Measurements from ENCODE around the gene FBN1. TPM values are rescaled to one million over a fixed set of nuclear protein-coding genes. Genes with fewer than 3 reads are reported as not detected.

The FBN1 gene
- total RNA-seq, 1 donor from 2014 or later = 12.6 TPM

DNA sequence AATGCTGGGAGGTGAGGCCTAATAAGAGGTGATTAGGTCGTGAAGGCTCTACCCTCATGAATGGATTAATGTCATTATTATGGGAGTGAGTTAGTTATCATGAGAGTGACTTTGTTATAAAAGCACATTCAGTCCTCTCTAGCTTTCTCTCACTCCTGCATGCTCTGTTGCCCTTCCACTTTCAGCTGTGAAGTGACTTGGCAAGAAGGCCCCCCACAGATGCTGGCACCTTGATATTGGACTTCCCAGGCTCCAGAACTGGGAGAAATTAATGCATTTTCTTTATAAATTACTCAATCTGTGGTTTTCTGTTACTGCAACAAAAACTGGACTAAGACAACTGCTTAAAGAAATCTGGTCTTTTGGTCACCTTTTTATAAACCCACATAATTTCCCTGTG, 144.3 kb downstream of the FBN1 start:
- no peaks in the 10 kb centered on the region for H3K4me1 Mint-ChIP-seq (ENCODE audit: low read depth, unreplicated experiment)
- no peaks in the 10 kb centered on the region for H3K36me3 Mint-ChIP-seq (ENCODE audit: unreplicated experiment)
- no peak for DNase-seq
- H3K4me3 Mint-ChIP-seq (ENCODE audit: unreplicated experiment) = no peak overlapping the region
- H3K9me3 Mint-ChIP-seq (ENCODE audit: unreplicated experiment) = no peaks in the 10 kb centered on the region
- TF ChIP-seq, protein P1, sequence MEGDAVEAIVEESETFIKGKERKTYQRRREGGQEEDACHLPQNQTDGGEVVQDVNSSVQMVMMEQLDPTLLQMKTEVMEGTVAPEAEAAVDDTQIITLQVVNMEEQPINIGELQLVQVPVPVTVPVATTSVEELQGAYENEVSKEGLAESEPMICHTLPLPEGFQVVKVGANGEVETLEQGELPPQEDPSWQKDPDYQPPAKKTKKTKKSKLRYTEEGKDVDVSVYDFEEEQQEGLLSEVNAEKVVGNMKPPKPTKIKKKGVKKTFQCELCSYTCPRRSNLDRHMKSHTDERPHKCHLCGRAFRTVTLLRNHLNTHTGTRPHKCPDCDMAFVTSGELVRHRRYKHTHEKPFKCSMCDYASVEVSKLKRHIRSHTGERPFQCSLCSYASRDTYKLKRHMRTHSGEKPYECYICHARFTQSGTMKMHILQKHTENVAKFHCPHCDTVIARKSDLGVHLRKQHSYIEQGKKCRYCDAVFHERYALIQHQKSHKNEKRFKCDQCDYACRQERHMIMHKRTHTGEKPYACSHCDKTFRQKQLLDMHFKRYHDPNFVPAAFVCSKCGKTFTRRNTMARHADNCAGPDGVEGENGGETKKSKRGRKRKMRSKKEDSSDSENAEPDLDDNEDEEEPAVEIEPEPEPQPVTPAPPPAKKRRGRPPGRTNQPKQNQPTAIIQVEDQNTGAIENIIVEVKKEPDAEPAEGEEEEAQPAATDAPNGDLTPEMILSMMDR (IDR thresholded peaks at IDR 0.05; ENCODE audit: partially characterized antibody, unreplicated experiment) = no peak
- no peaks in the 10 kb centered on the region for H3K27me3 Mint-ChIP-seq (ENCODE audit: unreplicated experiment)
- H3K27ac Mint-ChIP-seq (ENCODE audit: unreplicated experiment) = no peak overlapping the region

DNA sequence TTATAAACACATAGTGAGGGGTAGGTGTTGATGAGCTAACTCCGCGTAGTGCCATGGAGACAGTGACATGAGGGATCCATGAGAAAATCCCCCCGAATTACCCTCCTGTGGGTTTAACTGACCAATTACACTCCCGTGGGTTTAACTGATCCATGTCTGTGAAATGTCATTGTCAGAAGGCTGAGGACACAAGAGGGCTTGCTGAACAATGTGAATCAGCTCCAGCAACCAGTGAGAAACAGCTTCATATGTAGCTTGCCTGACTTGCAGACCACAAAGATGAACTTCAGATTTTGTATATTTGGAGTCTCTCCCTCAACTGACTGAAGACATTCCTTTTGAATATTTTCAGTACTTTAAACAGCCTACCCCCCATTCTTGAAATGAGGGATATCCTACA, 144.9 kb downstream of the FBN1 start:
- Mint-ChIP-seq H3K27me3 (ENCODE audit: unreplicated experiment) (no peaks in the 10 kb centered on the region), H3K4me1 (ENCODE audit: low read depth, unreplicated experiment) (no peaks in the 10 kb centered on the region), H3K4me3 (ENCODE audit: unreplicated experiment) (no peak overlapping the region), H3K27ac (ENCODE audit: unreplicated experiment) (no peak overlapping the region), H3K9me3 (ENCODE audit: unreplicated experiment) (no peaks in the 10 kb centered on the region), H3K36me3 (ENCODE audit: unreplicated experiment) (no peaks in the 10 kb centered on the region)
- DNase-seq = no peak
- TF ChIP-seq, protein P1 (IDR thresholded peaks at IDR 0.05; ENCODE audit: partially characterized antibody, unreplicated experiment) = no peak

DNA sequence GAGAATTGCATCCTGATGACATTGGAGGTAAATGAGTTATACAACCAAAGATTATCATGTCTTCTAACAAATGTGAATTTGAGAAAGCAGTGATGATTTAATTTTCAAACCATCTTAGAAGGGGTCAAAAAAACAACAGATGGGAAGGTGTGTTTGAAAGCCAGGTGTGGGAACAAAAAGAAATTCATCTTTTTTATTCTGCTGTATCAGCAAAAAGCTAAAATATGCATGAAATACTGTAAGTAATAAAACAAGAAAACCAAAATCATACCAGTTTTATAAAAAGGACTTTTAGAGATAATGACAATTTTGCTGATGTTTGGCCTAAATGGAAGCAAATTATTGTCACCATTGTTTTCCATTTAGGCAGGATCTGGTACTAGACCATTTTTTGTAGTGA, 145.5 kb downstream of the FBN1 start:
- no peak overlapping the region for H3K4me3 Mint-ChIP-seq (ENCODE audit: unreplicated experiment)

DNA sequence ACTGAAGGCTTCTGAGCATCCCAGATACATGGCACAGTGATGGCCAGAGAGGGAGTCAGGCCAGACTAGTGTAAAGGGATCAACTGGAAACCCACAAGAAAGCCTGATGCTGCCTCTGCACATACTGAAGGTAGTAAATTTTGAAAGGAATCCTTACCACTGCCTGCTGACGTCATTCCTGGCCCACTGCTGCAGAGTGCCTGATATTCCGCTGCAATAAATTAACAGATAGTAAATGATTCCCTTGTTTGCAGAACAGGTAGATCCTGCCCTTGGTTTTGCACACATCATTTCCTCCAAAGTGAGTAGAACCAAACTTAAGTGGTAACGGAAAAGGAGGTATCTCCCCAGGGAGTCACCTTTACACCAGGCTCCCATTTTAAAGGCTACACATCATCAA, 146.7 kb downstream of the FBN1 start:
- no peak for DNase-seq
- Mint-ChIP-seq H3K4me1 (ENCODE audit: low read depth, unreplicated experiment) (no peaks in the 10 kb centered on the region), H3K9me3 (ENCODE audit: unreplicated experiment) (no peaks in the 10 kb centered on the region)

More for the DNA sequence above, 145.5 kb downstream of the FBN1 start:
- Mint-ChIP-seq H3K4me1 (ENCODE audit: low read depth, unreplicated experiment) (no peaks in the 10 kb centered on the region), H3K9me3 (ENCODE audit: unreplicated experiment) (no peaks in the 10 kb centered on the region), H3K27ac (ENCODE audit: unreplicated experiment) (no peak overlapping the region), H3K36me3 (ENCODE audit: unreplicated experiment) (no peaks in the 10 kb centered on the region), H3K27me3 (ENCODE audit: unreplicated experiment) (no peaks in the 10 kb centered on the region)
- DNase-seq = no peak
- TF ChIP-seq, protein P1 (IDR thresholded peaks at IDR 0.05; ENCODE audit: partially characterized antibody, unreplicated experiment) = no peak

DNA sequence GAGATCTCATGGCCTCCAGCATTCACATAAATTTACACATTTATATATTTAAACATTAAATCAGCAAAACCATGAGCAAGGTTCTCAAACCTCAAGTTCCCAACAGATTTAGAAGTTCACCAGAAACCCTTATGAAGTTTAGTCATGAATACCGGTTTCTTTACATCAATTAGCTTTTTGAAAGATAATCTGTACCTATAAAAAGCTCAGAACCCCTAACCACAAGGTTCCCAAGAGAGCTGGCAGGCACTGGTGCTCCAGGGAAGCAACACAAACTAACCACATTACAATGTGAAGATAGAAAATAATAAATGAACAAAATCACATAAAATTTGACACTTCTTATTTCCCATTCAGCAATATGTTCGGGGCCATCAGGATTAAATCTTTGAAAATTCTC, 150.9 kb downstream of the FBN1 start:
- Mint-ChIP-seq H3K4me1 (ENCODE audit: low read depth, unreplicated experiment) (no peaks in the 10 kb centered on the region), H3K4me3 (ENCODE audit: unreplicated experiment) (no peak overlapping the region), H3K36me3 (ENCODE audit: unreplicated experiment) (no peaks in the 10 kb centered on the region), H3K27me3 (ENCODE audit: unreplicated experiment) (no peaks in the 10 kb centered on the region), H3K27ac (ENCODE audit: unreplicated experiment) (no peak overlapping the region), H3K9me3 (ENCODE audit: unreplicated experiment) (no peaks in the 10 kb centered on the region)
- no peak for DNase-seq
- TF ChIP-seq, protein P1 (IDR thresholded peaks at IDR 0.05; ENCODE audit: partially characterized antibody, unreplicated experiment) = no peak

More for the DNA sequence above, 146.7 kb downstream of the FBN1 start:
- TF ChIP-seq, protein P1 (IDR thresholded peaks at IDR 0.05; ENCODE audit: partially characterized antibody, unreplicated experiment) = no peak
- H3K36me3 Mint-ChIP-seq (ENCODE audit: unreplicated experiment) = no peaks in the 10 kb centered on the region
- no peak overlapping the region for H3K4me3 Mint-ChIP-seq (ENCODE audit: unreplicated experiment)
- H3K27me3 Mint-ChIP-seq (ENCODE audit: unreplicated experiment) = no peaks in the 10 kb centered on the region
- no peak overlapping the region for H3K27ac Mint-ChIP-seq (ENCODE audit: unreplicated experiment)
